ENCODE measurements around the gene BTBD1. TPM values are rescaled to one million over a fixed set of nuclear protein-coding genes. Genes with fewer than 3 reads are reported as not detected.
"Not testable (repeated sequence)": the region's sequence is repeated elsewhere in the genome, so short reads cannot be mapped to it uniquely, and the experiment has no call there.

Gene BTBD1
- total and polyA plus RNA-seq, 8 donors, result 41.4 to 64.5 (median 62.4) TPM

DNA sequence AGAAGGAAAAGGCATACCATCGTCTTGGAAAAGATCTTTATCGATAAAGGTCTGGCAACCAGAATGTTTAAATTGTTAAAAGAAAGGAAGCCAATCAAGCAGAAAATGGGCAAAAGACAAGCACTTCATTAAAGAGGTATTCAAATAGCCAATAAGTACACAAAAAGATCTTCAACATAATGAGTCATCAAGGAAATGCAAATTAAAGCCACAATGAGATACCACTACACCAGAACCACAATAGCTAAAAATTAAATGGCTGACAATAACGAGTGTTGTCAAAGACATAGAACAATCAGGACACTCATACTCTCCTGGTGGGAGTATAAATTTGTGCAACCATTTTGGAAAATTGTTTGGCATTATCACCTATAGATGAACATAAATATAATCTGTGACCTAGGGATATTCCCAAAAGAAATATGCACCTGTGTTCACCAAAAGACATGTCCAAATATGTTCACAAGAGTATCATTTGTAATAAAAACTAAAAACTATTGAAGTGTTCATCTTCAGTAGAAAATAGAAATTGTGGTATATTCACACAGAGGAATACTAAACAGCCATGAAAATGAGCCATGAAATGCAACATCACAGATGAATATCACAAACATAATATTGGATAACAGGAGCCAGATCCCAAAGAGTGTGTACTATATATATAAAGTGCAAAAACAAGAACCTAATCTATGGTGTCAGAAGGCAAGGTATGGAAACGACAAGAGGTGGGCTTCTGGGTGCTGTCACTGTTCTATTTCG is 14.4 kb upstream of the BTBD1 start:
- Histone ChIP-seq H3K36me3 (no peaks in the 10 kb centered on the region), H3K4me3 (no peak overlapping the region), H3K9me3 (no peaks in the 10 kb centered on the region), H3K27ac (no peak overlapping the region), H3K4me1 (no peaks in the 10 kb centered on the region), H3K27me3 (peaks cover 4 to 38% of the 10 kb centered on the region in 2 donors)
- no peak for TF ChIP-seq CTCF (IDR thresholded peaks at IDR 0.05)
- DNase-seq (no peak), ATAC-seq (no peak)
- intact Hi-C loops (cut with DNase I), result no loop called here

GRCh38 chr15:83078712-83079111 is 11.7 kb upstream of the BTBD1 start:
- intact Hi-C loops (cut with DNase I), result no loop called here

DNA sequence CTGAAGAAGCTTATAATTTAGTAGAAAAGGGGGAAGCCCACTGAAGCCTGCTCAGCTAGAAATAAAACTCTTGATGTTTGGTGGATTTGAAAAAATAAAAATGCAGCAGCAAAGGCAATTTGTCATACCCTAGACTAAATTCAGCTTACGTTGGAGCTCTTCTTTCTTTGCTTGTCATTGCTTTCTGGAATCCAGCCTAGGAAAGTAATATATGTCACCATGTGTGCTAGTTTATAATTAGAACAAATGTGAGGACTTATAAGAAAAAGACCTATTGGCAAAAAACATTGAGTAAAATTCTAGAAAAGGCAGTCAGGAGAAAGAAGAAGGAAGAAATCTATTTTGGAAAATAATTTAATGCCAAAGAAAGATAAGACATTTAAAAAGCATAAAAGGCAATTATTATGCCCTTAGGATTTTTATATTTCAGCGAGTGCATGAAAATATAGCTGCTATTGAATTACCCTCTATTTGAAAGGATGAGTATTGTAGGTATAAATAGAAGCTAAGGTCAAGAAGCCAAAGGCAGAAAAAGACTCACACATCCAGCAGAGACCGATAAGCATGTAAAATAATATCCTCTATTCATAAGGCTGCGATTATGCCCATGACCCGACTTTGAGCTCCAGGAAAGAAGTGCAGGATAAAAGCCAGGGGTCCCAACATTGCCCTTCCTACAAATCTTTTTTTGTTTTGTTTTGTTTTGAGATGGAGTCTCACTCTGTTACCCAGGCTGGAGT is 10.6 kb upstream of the BTBD1 start:
- H3K4me1 ChIP-seq, result no peaks in the 10 kb centered on the region
- H3K4me3 ChIP-seq, result no peak overlapping the region
- H3K36me3 ChIP-seq, result no peaks in the 10 kb centered on the region
- H3K9me3 ChIP-seq, result peaks cover 5 to 13% of the 10 kb centered on the region in 2 donors
- DNase-seq (no peak), ATAC-seq (no peak)
- peaks cover 4 to 35% of the 10 kb centered on the region in 2 donors for H3K27me3 ChIP-seq
- no peak for TF ChIP-seq CTCF (IDR thresholded peaks at IDR 0.05)
- H3K27ac ChIP-seq, result no peak overlapping the region
- intact Hi-C loops (cut with DNase I), result no loop called here

More at GRCh38 chr15:83078712-83079111, 11.7 kb upstream of the BTBD1 start:
- no peak for DNase-seq
- no peak overlapping the region for H3K4me3 ChIP-seq
- no peaks in the 10 kb centered on the region for H3K4me1 ChIP-seq
- H3K27ac ChIP-seq, result no peak overlapping the region
- peaks cover under 1 to 6% of the 10 kb centered on the region in 2 donors for H3K9me3 ChIP-seq
- no peak for ATAC-seq
- H3K27me3 ChIP-seq, result peaks cover 4 to 35% of the 10 kb centered on the region in 2 donors
- TF ChIP-seq CTCF (IDR thresholded peaks at IDR 0.05), result no peak
- no peaks in the 10 kb centered on the region for H3K36me3 ChIP-seq

DNA sequence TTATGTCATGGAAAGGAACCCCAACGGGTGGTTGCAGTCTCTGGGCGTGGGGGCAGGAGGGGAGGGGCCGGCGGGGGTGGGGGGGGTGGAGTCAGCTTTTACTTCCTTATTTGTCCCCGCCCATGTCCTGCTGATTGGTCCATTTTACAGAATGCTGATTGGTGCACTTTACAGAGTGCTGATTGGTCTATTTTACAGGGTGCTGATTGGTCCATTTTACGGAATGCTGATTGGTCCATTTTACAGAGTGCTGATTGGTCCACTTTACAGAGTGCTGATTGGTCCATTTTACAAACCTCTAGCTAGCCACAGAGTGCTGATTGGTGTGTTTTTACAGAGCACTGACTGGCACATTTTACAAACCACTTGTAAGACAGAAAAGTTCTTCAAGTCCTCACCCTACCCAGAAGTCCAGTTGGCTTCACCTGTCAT is 2.2 kb upstream of the BTBD1 start:
- H3K27ac ChIP-seq; H3K36me3 ChIP-seq; DNase-seq; ATAC-seq; H3K27me3 ChIP-seq; intact Hi-C loops (cut with DNase I); H3K4me3 ChIP-seq: not testable (repeated sequence)
- H3K4me1 ChIP-seq, result peaks cover 13 to 31% of the 10 kb centered on the region in 2 donors
- H3K9me3 ChIP-seq, result peaks cover 5 to 21% of the 10 kb centered on the region in 2 donors

GRCh38 chr15:83068054-83068453 is 1.0 kb upstream of the BTBD1 start:
- ATAC-seq (no peak), DNase-seq (no peak)
- H3K9me3 ChIP-seq, result peaks cover 0 to 11% of the 10 kb centered on the region in 2 donors
- H3K4me1 ChIP-seq, result peaks cover 19 to 42% of the 10 kb centered on the region in 2 donors
- TF ChIP-seq CTCF (IDR thresholded peaks at IDR 0.05), result no peak
- no peak overlapping the region for H3K4me3 ChIP-seq
- intact Hi-C loops (cut with DNase I), result no loop called here
- H3K27ac ChIP-seq, result peak overlapping the region; percentile 97 to 98
- H3K27me3 ChIP-seq, result no peaks in the 10 kb centered on the region
- no peaks in the 10 kb centered on the region for H3K36me3 ChIP-seq

Data from left lung (tissue), 10 donors.